SH-SY5Y (cell line): ENCODE measurements around the gene SIRPB2.

Experiments used
- GATA2 ChIP-seq: IDR thresholded peaks from 2 replicates; pipeline ENCODE4 v1.6.1; 2011; ENCODE audit warnings: mild to moderate bottlenecking, low read depth, low read length
- GATA3 ChIP-seq: IDR thresholded peaks from 2 replicates; pipeline ENCODE4 v1.6.1; 2011; ENCODE audit warnings: low read depth, mild to moderate bottlenecking, low read length, moderate library complexity

DNA sequence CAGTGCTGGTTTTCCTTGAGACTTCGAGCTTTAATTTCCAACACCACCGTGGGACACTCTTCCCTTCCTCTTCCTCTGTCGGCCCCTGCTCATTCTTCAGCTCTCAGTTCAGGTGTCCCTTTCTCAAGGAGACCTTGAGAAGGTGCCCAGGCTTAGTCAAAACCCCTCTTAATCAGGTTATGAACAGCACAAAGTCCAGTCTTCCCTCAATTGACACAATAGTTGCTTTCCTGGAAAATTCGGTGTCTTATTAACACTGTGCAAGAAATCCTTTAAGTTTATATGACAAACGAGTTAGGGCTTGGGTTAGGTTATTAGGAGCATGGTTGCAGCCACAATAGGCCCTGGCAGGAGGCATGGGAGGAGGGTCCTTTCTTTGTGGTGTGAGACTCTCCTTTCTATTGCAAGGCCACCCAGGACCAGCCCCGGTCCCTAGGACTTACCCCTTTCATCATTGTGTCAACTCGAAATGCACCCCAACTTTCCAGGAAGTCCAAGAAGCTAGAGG lies 23.0 kb downstream of the SIRPB2 start:
- no peak for TF ChIP-seq GATA3
- no peak for TF ChIP-seq GATA2
